HG03354 (cell line): ENCODE results near the gene EPHA4.

Source experiments
- ATAC-seq: cut with Tn5 transposase; IDR thresholded peaks from one replicate; pipeline ENCODE4 v1.9.1; 2021; ENCODE audit warnings: mild to moderate bottlenecking; ENCODE audit not compliant: unreplicated experiment, poor library complexity, severe bottlenecking

The EPHA4 gene

GRCh38 chr2:221484761-221485502, 87.2 kb downstream of the EPHA4 start:
- ATAC-seq: no peak

DNA sequence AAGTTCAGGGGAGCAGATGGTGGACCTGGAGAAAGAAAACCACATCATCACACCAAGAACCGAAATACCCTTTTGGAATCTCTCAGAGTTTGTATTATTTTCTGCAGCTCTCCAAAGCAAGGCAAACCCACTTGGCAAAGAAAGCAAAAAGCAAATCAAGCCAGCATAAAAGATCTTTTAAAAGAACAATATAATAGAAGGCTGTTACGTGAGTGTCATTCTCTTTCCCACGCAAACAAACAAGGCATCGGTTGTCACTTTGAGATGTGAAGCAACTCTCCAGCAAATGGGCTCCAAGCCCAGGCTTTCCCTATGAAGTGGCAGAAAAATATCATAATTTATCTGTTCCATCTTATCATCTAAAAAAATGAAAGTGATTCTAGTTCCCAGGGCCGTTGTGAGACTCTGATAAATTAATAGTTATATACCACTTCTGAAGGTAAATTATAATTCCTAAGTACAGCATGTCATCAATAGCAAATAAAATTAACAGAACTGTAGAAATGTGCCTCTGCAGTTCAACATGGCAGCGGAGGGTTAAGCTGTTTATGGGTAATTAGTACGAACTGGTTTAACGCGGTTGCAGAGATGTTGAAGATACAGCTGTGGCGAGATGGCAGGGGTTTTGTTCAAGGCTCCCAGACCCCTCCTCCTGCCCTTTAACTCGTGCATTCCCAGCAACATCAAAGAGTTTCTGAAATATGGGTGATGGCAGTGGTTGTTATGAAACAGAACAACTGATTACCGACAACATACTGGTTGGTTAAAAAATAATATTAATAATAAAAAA, 89.2 kb downstream of the EPHA4 start:
- no peak for ATAC-seq

- no peak for ATAC-seq
These were observed 91.3 kb downstream of the EPHA4 start for GRCh38 chr2:221480821-221481220.

- no peak for ATAC-seq
These were observed 91.9 kb downstream of the EPHA4 start for GRCh38 chr2:221480163-221480562.

GRCh38 chr2:221478485-221478863, 93.6 kb downstream of the EPHA4 start:
- ATAC-seq: no peak

GRCh38 chr2:221477714-221478484, 94.2 kb downstream of the EPHA4 start:
- no peak for ATAC-seq

- no peak for ATAC-seq
These were observed 95.9 kb downstream of the EPHA4 start for GRCh38 chr2:221476195-221476594.

GRCh38 chr2:221473451-221473850, 98.7 kb downstream of the EPHA4 start:
- no peak for ATAC-seq

- ATAC-seq: no peak
These were observed 103.8 kb downstream of the EPHA4 start for GRCh38 chr2:221468317-221468716.

GRCh38 chr2:221467610-221468009, 104.5 kb downstream of the EPHA4 start:
- no peak for ATAC-seq

DNA sequence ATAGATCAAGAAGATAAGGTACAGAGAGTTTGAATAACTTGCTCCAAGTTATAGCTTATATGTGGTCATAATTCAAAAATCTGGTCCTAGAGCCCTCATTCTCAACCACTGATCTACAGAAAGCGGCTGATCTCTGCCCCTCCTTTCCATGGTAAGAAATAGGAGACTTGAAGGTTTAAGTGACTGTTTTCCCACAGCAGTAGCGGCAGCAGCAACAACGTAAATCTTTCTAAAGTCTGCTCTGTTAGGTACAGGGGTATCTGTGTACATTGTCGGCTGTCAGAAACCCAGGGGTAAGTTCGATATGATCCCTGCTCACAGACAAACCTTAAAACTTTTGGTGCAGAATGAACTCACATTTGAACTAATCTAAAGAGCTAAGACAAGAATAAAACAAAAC, 105.4 kb downstream of the EPHA4 start:
- ATAC-seq: no peak

- peak; percentile 78 for ATAC-seq
These were observed 106.3 kb downstream of the EPHA4 start for GRCh38 chr2:221465776-221466175.

DNA sequence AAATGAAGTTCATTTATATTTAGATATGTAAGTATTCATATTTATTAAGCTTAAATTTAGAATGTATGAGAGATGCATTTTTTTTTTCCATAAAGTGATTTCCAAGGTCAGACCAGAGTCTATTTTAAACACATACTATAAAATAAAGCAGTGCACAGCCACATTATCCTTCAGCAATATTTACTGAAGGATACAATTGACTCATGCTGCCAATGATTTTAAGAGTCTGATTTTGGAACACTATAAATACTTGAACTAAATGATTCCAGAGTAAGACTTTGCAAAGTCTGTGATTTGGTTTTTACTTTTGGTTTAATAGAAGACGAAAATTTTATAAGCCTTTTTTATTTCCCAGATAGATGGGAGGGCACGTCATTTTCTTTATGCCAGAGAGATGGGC, 107.1 kb downstream of the EPHA4 start:
- no peak for ATAC-seq

DNA sequence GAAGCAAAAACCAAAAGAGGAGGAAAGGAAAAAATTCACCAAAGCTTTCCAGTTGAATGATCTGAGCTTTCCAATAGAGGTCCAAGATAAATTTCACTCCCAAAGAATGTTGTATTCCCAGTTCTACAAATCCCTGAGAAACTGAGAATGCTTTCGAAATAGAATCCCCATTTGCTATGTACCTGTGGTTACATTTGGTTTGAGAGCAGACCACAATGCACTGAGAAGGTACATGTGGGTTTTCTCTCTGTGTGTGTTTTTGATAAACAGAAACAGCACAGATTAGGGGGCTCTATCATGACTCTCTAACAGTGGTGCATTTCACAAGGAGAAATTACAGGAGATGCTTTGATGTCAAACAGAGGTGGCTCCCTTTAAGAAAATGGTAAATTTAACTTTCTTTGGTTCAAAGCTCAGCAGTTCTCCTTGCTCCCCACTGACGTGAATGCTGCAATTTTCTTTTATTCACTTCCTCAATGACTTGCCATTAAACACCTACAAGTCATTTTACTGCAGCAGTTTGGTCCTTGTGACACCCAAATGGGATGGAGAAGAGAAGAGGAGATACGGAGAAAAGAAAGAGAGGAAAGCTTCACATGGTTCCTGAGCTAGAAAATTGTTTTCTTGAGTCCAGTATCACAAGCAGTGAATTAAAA, 108.7 kb downstream of the EPHA4 start:
- no peak for ATAC-seq

DNA sequence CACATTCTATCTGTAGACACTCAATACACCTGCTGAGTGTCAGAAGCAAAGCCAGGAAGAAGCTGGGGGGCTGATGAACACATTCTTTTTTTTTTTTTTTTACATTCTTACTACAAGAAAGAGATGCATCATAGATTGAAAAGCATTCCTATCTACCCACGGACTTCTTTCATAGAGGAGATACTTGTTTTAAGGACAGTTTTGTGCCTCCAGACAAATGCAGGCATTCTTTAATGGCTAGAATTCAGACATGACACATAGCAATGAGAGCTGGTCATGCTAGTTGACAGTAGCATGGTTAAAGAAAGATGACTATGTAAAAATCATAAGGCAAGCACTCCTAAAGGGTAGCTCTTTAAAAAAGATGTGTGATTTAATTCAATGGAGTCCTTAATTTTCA, 110.2 kb downstream of the EPHA4 start:
- no peak for ATAC-seq

- no peak for ATAC-seq
These were observed 112.0 kb downstream of the EPHA4 start for GRCh38 chr2:221460136-221460535.

GRCh38 chr2:221458578-221458977, 113.5 kb downstream of the EPHA4 start:
- ATAC-seq: no peak

DNA sequence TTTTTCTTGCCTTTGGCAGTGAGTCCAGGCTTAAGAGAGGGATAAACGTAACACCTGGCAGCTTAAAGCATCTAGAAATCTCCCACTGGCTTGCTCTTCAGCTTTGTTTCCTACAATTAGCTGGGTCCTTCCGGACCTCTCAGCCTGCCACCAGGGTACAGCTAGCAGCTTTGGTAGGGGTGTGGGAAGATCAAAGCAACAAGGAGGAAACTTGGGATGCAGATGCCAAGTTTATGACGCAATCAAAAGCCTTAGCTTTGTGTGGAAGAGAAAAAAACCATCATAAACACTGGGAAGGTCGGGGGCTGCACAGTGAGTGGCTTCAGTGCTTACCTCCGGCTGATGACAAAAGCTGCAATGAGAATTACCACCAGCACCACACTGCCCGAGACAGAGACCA, 116.9 kb downstream of the EPHA4 start:
- ATAC-seq: no peak

DNA sequence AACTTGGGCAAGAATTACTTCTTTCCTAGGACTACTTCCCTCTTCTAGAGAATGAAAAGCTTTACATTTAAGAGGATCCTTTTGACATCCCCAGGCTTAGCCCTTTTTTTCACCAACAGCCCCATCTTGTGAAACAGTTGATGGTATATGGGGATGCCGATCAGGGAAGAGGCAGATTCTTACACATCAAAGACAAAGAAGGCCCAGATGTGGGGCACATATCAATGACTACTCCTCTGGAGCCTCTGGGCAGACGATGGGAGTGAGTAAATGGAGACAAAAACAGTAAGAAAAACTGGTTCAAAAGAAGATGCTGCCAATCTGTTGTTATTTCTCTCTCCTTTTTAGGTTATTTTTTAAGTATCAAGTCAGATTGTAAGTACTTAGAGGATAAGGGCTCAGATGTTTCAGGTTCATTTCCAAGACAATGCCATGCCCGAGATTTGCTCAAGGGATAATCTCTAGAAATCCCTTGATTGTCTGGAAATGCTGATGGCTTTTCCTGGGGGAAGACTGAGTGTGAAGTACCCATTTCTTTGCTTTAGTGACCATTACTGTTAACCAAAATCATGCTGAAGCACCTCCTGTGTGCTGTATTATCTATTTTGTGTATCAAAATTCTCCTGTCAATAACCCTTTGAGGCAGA, 117.5 kb downstream of the EPHA4 start:
- no peak for ATAC-seq
